GM21619 (cell line): Measurements from ENCODE around the gene MARCHF2.

Experiments
- ATAC-seq: cut with Tn5 transposase; IDR thresholded peaks from one replicate; pipeline ENCODE4 v1.9.1; 2021; ENCODE audit not compliant: unreplicated experiment

MARCHF2 gene

DNA sequence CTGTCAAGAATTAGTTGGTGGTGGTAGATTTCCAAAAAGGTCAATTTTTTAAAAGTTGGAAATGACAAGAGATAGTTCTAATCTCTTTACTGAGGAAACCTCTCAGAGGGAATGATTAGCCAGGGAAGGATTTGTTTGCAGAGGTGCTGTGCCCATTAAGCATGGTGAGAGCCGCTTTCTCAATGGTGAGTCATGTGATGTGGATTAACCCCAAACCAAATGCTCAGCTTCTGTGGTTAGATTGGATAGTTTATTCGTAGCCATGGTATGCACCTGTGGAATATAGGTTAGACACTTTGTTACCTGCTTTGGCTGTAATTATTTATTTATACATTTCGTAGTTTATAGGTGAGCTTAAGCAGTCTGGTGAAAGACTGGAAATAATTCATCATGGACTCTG, 38.8 kb downstream of the MARCHF2 start:
- ATAC-seq: no peak

GRCh38 chr19:8452446-8453123, 39.5 kb downstream of the MARCHF2 start:
- ATAC-seq: no peak

- ATAC-seq: no peak
These were observed 40.5 kb downstream of the MARCHF2 start for GRCh38 chr19:8453616-8454015.

DNA sequence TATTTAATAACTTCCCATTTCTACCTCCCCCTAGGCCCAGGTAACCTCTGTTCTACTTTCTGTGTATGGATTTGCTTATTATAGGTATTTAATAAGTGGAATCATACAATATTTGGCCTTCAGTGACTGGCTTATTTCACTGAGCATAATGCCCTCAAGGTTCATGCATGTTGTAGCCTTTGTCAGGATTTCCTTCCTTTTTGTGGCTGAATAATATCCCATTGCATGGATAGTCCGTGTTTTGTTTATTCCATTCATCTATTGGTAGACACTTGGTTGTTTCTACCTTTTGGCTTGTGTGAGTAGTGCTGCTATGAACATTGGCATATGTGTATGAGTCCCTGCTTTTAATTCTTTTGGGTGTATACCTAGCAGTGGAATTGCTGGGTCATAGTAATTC, 41.1 kb downstream of the MARCHF2 start:
- ATAC-seq: no peak

DNA sequence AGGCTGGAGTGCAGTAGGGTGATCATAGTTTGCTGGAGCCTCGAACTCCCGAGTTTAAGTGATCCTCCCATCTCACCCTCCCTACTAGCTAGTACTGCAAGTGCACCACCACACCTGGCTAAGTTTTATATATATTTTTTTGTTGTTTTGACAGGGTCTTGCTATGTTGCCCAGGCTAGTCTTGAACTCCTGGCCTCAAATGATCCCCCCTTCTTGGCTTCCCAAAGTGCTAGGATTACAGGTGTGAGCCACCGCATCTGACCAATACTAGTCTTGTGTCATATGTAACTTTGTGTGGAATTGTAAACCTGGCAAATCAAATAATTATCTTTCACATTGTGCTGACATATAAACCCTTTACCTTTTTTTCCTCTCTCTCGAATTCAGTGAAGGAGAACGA, 41.9 kb downstream of the MARCHF2 start:
- ATAC-seq: no peak

DNA sequence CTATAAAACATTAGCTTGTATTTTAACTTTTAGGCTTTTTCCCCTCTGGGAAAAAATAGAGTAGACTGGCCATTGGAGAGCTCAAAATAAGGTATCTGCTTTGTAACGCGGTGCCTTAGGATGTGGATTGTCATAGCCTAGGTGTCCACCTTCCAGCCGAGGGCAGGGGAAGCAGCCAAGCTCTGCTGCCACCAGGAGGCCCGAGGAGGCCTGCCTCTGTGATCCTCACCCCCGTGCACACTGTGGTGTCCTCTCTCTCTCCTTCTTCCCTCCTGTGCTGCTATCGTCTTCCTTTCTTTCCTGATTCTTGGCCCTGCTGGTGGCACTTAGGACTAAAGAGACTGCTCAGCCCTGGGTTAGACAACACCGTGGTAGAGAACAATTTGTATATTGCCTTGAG, 43.0 kb downstream of the MARCHF2 start:
- no peak for ATAC-seq

DNA sequence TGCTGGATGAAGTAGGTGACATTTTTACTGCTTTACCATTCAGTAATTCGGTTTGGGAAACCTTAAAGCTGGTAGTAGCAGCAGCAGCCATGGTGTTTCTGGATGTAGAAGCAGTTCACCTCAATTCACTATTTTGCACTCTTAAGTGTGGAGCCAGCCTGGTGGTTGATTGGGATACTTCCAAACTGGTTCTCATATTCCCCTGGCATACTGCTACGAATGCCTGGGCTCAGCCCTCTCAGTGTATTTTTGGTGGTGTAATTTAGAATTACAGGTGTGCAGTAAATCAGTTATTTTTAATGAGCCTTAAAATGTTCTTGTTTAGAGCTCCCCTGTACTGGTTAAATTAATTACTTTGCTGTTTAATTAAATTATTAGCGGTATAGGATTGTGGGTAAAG, 44.1 kb downstream of the MARCHF2 start:
- no peak for ATAC-seq

DNA sequence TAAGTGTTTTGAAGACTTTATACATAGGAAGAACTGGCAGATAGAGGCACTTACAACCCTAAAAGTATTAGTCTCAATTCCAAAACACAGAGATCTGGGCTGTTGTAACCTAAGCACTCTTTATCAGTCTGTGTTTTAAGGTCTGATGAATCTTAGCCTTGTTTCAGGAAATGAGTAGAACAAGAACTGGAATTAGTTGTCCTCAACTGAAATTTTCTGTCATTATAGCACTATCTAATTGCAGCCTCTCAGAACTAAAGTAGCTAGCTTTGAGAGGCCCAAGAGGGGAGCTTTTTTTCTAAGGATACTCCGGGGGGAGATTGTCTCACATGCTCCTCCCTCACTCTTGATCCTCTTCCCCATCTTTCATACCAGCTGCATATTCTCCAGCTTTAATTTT, 44.7 kb downstream of the MARCHF2 start:
- ATAC-seq: no peak

GRCh38 chr19:8458380-8458779, 45.3 kb downstream of the MARCHF2 start:
- ATAC-seq: no peak

GRCh38 chr19:8459095-8459494, 46.0 kb downstream of the MARCHF2 start:
- no peak for ATAC-seq

- ATAC-seq: no peak
These were observed 46.6 kb downstream of the MARCHF2 start for GRCh38 chr19:8459520-8460270.

- no peak for ATAC-seq
These were observed 47.6 kb downstream of the MARCHF2 start for GRCh38 chr19:8460516-8461298.

DNA sequence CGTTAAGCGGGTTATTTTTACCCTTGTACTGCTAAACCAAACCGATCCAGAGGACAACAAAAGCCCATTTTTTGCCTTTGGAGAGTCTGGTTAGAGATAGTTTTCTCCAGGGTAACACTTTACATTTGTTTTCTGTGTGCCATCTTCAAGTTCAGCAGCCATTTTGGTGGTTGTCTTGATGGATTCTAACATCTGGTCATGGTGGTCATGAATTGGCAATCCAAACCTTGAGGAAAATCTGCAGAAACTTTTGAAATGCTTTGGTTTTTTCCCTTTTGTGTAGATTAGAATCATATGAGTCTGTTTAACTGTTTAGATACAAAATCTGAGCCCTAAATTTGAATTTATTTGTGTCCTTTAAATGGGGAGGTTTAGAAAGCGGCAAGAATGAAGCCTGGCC, 48.3 kb downstream of the MARCHF2 start:
- ATAC-seq: no peak

DNA sequence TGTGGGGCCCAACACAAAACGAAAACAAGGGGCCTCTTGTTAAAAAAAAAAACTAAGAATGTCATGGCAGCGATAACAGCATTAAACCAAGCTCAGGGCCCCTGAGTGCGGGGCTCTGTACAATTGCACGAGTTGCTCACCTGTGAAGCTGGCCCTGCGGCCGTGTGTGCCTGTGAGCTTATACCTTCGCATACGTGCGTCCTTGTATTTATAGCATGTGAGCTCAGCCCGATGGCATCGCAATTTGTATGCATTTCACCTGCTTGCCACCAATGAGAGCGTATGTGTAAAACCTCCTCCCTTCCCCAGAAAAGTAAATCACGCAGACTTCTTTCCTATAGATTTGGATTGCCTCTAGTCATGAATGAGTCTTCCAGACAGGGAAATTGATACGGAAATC, 48.8 kb downstream of the MARCHF2 start:
- no peak for ATAC-seq

- no peak for ATAC-seq
These were observed 49.5 kb downstream of the MARCHF2 start for GRCh38 chr19:8462571-8462970.

GRCh38 chr19:8463365-8463764, 50.3 kb downstream of the MARCHF2 start:
- ATAC-seq: no peak

- no peak for ATAC-seq
These were observed 52.9 kb downstream of the MARCHF2 start for GRCh38 chr19:8466018-8466417.

- ATAC-seq: no peak
These were observed 55.0 kb downstream of the MARCHF2 start for GRCh38 chr19:8468124-8468523.

DNA sequence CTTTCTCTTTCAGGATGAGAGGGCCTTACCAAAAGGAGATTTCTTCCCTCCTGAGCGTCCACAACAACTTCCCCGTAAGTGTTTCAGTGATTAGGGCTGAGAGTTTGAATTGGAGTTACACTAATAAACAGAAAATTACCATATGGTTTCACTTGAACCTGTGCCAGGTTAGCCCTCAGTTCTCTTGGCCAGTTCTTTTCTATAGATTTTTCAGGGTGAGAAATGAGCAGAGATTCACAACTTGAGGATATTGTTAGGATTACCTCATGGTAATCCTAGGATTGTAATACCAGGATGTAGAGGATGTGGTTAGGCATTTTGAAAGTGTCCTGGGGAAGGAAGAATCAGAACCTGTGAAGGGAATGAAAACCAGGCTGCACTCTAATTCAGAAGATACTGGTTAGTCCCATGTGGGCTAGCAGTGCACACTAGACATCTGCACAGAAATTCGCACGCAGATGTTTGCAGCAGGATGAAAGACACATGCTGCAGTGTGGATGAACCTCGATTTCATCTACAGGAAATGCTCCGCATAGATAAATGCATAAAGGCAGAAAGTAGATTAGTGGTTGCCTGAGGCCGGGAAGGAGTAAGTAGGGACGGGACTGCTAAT, 55.8 kb downstream of the MARCHF2 start:
- no peak for ATAC-seq

- ATAC-seq: no peak
These were observed 56.7 kb downstream of the MARCHF2 start for GRCh38 chr19:8469613-8470368.
